GM21576 (cell line): ENCODE results near the gene USP3.

ENCODE experiments used
- ATAC-seq: cut with Tn5 transposase; IDR thresholded peaks from one replicate; pipeline ENCODE4 v1.9.1; 2021; ENCODE audit warnings: mild to moderate bottlenecking, moderate library complexity; ENCODE audit not compliant: unreplicated experiment

The USP3 gene

DNA sequence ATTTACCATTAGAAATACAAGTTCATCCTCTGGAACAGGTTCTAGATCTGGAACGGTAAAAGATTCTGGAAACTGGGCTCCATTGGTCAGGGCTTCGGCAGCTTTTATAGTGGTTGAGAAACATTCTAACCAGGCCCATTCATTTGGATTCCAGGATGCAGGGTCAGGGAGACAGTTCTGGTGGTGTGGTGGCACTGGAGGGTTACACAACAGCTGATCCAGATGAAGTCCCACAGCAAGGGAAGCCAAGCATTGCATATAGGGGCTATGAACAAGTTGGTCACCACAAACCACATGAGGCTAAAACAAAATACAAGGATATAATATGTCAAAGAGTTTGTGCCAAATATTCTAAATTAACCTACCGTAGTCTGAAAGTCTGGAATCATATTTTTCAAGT lies 135.8 kb downstream of the USP3 start:
- no peak for ATAC-seq
